Hematopoietic multipotent progenitor cell (in vitro differentiated cells): Measurements from ENCODE around the gene ELAPOR1. TPM values are rescaled to one million over a fixed set of nuclear protein-coding genes. Genes with fewer than 3 reads are reported as not detected.

Experiments
- small RNA-seq: library from RNA; depleted of rRNA; stranded (forward); fragments of <200 nt; gene quantifications from one replicate; pipeline ENCODE3, GENCODE V24; 2012
- total RNA-seq: library from RNA; depleted of rRNA; stranded (reverse); fragments of >200 nt; gene quantifications from one replicate; pipeline ENCODE4 v1.2.3, GENCODE V29; 2012

The ELAPOR1 gene
- total RNA-seq, 1 donor, result 0.27 TPM

Small RNA genes within 50 kb of the gene (small RNA-seq; reads per million reads assigned to genes)
- not detected for gene AL356488.2

Other genes with a start within 250 kb of the ELAPOR1 start
- gene GPSM2, start 237.1 kb upstream of the ELAPOR1 start, total RNA-seq, result 24.2 TPM
- gene CLCC1, start 150.6 kb upstream of the ELAPOR1 start, total RNA-seq, result 13.7 TPM
- 8.3 TPM for gene WDR47, start 72.0 kb upstream of the ELAPOR1 start, total RNA-seq
- gene TAF13, start 38.1 kb upstream of the ELAPOR1 start, total RNA-seq, result 2.2 TPM
- gene TMEM167B, start 23.4 kb upstream of the ELAPOR1 start, total RNA-seq, result 14.8 TPM
- 49.0 TPM for gene SARS1, start 99.8 kb downstream of the ELAPOR1 start, total RNA-seq
- gene CELSR2, start 135.4 kb downstream of the ELAPOR1 start, total RNA-seq, result 0.27 TPM
- 1.3 TPM for gene PSRC1, start 169.0 kb downstream of the ELAPOR1 start, total RNA-seq
- not detected for gene MYBPHL, start 192.9 kb downstream of the ELAPOR1 start, total RNA-seq